ENCODE results near the gene PTPRN2. TPM values are rescaled to one million over a fixed set of nuclear protein-coding genes. Genes with fewer than 3 reads are reported as not detected.

The PTPRN2 gene
- total RNA-seq, 1 donor from 2014 or later = 2.4 TPM

DNA sequence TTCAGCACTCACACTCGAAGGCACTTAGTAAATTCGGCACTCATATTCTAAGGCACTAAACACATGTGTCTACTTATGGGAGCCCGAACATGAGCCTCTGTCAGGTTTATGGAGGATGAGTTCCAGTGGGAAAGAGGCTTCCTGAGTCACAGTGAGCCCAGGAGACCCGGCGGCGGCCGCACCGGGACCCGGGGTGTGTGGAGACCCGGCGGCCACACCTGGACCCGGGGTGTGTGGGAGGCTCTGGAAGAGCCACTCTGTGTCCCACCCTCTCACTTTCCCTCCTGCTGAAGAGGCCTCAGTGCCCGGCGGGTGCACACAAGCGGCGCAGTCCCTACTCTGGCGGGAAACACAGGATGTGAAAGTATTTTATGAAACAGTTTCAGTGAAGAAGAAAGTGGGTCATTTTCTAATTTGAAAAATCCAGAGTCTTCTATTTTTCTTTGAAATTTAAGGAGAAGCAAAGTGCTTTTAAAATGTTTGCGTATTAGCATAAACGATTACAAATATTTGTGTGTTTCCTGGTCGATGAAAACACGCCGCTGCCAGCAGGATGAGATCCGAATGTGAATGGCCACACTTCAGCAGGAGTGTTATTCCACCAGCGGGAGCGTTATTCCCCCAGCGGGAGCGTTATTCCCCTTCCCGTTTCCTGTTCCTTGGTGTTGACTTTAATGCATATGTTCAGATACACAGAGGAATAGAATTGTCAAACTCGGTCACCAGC is 625.7 kb downstream of the PTPRN2 start:
- no peak overlapping the region for H3K4me3 ChIP-seq (ENCODE audit: low read depth, low read length)
- DNase-seq (ENCODE audit: low read depth) = no peak
- H3K36me3 ChIP-seq (ENCODE audit: control insufficient read depth, insufficient read depth, low read length) = no peaks in the 10 kb centered on the region
- TF ChIP-seq, protein P1, sequence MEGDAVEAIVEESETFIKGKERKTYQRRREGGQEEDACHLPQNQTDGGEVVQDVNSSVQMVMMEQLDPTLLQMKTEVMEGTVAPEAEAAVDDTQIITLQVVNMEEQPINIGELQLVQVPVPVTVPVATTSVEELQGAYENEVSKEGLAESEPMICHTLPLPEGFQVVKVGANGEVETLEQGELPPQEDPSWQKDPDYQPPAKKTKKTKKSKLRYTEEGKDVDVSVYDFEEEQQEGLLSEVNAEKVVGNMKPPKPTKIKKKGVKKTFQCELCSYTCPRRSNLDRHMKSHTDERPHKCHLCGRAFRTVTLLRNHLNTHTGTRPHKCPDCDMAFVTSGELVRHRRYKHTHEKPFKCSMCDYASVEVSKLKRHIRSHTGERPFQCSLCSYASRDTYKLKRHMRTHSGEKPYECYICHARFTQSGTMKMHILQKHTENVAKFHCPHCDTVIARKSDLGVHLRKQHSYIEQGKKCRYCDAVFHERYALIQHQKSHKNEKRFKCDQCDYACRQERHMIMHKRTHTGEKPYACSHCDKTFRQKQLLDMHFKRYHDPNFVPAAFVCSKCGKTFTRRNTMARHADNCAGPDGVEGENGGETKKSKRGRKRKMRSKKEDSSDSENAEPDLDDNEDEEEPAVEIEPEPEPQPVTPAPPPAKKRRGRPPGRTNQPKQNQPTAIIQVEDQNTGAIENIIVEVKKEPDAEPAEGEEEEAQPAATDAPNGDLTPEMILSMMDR (IDR thresholded peaks at IDR 0.05; ENCODE audit: insufficient read depth, low read length, poor library complexity, severe bottlenecking) = no peak
- no peaks in the 10 kb centered on the region for H3K27me3 ChIP-seq (ENCODE audit: control insufficient read depth, insufficient read depth, low read length)

GRCh38 chr7:157955348-157955999 is 632.1 kb downstream of the PTPRN2 start:
- no peaks in the 10 kb centered on the region for H3K27me3 ChIP-seq (ENCODE audit: control insufficient read depth, insufficient read depth, low read length)
- DNase-seq (ENCODE audit: low read depth) = no peak
- TF ChIP-seq, protein P1 (IDR thresholded peaks at IDR 0.05; ENCODE audit: insufficient read depth, low read length, poor library complexity, severe bottlenecking) = no peak
- H3K36me3 ChIP-seq (ENCODE audit: control insufficient read depth, insufficient read depth, low read length) = no peaks in the 10 kb centered on the region
- no peak overlapping the region for H3K4me3 ChIP-seq (ENCODE audit: low read depth, low read length)

- Histone ChIP-seq H3K27me3 (ENCODE audit: control insufficient read depth, insufficient read depth, low read length) (no peaks in the 10 kb centered on the region), H3K4me3 (ENCODE audit: low read depth, low read length) (no peak overlapping the region), H3K36me3 (ENCODE audit: control insufficient read depth, insufficient read depth, low read length) (no peaks in the 10 kb centered on the region)
- TF ChIP-seq, protein P1 (IDR thresholded peaks at IDR 0.05; ENCODE audit: insufficient read depth, low read length, poor library complexity, severe bottlenecking) = no peak
- no peak for DNase-seq (ENCODE audit: low read depth)
Measured at GRCh38 chr7:157954901-157955300, 632.7 kb downstream of the PTPRN2 start.

DNA sequence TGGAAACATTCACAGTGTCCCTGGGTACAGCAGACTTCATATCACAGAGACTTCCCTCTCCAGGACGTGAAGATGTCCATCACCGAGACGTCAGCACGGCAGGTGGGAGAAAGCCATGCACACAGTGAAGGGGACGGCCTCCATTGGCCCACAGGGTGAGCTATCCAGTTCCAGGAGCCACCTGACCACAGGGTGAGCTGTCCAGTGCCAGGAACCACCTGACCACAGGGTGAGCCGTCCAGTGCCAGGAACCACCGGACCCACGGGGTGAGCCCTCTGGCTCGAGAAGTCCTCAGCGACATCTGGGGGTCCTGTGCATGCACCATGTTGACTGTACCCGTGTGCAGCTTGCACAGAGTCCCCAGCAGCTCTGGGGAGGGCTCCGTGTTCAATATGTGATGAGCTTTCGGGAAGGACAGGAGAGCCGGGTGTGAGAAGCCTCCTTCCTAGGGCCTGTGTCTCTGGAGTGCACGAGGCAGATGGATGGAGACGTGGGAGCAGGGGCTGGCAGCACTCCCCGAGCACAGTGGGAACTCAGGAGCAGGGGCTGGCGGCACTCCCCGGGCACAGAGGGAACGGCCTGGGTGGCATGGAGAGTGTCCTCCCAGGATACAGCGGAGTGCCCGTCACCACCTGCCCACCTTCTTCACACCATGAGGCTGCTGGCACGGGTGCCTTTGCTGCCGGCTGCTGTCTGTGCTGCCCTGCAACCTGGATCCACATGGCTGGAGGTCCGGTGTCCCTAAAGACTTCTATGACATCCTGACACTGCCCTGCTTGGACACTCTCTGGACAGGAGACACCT is 634.6 kb downstream of the PTPRN2 start:
- no peak for DNase-seq (ENCODE audit: low read depth)
- H3K36me3 ChIP-seq (ENCODE audit: control insufficient read depth, insufficient read depth, low read length) = no peaks in the 10 kb centered on the region

DNA sequence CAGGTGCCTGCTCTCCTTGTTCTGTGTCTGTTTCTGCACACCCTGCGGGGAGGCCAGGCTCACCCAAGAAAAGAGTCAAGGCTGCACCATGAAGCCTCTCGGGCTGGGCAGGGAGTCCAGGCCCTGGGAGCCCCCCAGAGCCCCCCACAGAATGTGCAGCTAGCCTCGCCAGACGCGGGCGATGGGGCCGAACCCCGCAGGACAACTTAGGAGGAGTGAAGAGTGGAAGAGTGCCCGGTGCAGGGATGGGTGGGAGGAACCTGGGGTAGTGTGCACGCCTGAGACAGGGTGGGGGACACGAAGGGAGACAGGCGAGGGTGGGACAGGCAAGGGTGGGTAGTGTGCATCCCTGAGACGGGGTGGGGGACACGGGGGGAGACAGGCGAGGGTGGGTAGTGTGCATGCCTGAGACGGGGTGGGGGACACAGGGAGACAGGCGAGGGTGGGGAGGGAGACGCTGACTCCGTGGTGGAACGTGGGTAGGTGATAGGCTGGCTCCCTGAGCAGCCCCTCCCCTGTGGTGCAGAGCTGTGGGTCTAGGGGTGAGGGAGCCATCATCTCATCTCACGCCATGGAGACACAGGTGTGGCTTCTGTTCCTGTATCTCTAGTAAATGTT is 635.5 kb downstream of the PTPRN2 start:
- no peaks in the 10 kb centered on the region for H3K27me3 ChIP-seq (ENCODE audit: control insufficient read depth, insufficient read depth, low read length)
- no peak overlapping the region for H3K4me3 ChIP-seq (ENCODE audit: low read depth, low read length)
- no peak for DNase-seq (ENCODE audit: low read depth)
- no peaks in the 10 kb centered on the region for H3K36me3 ChIP-seq (ENCODE audit: control insufficient read depth, insufficient read depth, low read length)
- TF ChIP-seq, protein P1 (IDR thresholded peaks at IDR 0.05; ENCODE audit: insufficient read depth, low read length, poor library complexity, severe bottlenecking) = no peak

More for the DNA sequence above, 634.6 kb downstream of the PTPRN2 start:
- Histone ChIP-seq H3K4me3 (ENCODE audit: low read depth, low read length) (no peak overlapping the region), H3K27me3 (ENCODE audit: control insufficient read depth, insufficient read depth, low read length) (no peaks in the 10 kb centered on the region)
- TF ChIP-seq, protein P1 (IDR thresholded peaks at IDR 0.05; ENCODE audit: insufficient read depth, low read length, poor library complexity, severe bottlenecking) = no peak

All from kidney epithelial cell (primary cell).